ENCODE results near the gene USP2.

The USP2 gene

GRCh38 chr11:119377112-119377901 is 4.2 kb downstream of the USP2 start:
- DNase-seq (ENCODE audit: low read depth in 3 of 3): no peak

DNA sequence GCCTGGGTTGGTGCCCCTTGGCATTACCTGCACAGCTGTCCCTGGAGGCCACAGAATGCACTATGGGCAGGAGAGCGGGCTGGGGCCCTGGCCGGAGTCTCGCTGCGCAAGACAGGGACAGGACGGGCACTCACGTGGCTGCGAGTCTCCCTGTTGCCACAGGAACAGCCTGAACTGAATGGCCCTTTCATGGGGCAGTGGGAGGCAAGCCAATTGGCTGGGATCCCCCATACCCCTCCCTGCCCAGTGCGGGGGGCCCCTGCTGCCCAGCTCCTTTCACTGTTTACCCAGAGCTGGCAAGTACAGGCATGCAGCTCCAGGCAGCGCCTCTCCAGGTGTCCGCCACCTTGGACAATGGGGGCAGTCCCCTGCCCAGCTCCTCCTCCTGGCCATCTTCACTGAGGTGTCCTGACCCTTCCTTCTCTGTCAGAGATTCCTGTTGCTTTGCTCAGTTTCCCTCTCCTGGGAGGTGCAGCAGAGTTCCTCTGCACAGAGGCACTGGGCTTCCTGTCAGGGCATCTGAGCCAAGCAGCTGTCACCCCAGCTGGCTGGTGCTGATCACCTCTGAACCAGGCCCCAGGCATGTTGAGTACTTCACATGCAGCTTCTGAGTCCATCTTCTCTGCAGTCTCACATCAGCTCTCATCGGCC is 5.2 kb downstream of the USP2 start:
- no peak for DNase-seq (ENCODE audit: low read depth in 3 of 3)

DNA sequence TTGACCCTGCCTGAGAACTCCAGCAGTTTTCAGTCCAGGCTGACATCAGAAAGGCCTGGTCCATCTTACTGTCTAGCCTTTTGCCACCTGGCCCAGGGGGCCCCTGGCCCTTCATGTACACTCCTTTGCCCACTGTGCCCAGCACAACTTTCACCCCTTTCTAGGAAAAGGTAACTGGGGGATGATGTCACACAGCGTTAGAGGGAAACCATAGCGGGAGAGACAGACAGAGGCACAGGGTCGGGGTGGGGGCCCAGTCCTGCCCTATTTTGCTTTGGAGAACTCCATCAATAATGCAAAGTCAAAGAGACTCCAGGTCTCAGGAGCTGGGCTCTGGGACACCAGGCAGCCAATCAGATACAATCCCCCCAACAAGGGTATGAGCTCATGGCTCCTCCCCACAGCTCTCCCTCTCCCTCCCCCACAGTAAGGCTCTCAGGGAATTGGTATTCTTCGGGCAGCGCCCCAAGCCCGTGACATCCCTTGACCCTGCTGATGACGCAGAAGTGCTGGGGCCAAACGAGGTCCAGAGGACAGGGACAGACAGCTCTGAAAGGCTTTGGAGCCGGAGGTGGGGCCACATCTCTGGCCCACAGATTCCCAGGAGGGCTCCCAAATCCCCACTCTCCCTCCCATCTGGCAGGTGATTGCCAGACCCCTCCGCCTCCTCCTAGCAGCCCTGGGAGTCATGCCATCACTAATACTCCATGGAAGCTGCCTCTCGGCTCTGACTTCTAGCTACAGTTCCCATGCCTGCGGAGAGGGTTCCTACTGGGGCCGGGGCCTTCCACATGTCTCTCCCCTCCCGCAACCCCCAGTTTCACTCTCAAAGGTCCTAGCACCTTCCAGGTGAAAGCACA is 5.9 kb downstream of the USP2 start:
- no peak for DNase-seq (ENCODE audit: low read depth in 3 of 3)

DNA sequence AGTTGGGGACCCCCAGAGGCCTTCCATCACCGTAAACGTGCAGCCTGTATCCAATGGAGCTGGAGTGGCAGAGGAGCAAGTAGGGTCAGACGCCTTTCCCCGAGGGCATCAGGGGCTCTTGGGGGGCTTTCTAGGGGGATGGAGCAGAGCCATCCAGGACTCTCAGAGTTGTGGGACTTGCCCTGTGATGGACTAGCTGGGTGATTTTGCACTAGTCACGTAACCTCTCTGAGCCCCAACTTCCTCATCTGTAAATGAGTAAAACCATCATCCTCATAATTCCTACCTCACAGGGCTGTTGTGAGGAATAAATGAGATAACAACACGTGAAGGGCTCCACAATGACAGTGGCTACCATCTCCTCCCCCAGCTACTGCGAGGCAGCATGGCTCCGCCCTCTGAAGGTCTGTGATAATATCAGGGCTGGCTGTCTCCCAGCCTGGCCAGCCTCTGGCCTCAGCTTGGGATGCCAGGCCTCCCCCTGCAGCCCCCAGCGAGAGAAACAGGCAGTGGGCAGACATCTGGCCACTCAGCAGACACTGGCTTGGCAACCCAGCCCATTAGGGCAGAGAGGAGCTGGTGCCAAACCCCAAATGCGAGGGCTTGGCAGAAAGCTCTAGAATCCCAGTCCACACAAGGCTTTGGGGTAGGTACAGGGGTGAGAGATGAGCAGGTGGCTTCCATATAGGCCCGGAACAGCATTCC is 6.7 kb downstream of the USP2 start:
- DNase-seq (ENCODE audit: low read depth in 3 of 3): no peak

GRCh38 chr11:119373921-119374631 is 7.4 kb downstream of the USP2 start:
- DNase-seq (ENCODE audit: low read depth in 3 of 3): peak in 1 of 3 donors; percentile 28

DNA sequence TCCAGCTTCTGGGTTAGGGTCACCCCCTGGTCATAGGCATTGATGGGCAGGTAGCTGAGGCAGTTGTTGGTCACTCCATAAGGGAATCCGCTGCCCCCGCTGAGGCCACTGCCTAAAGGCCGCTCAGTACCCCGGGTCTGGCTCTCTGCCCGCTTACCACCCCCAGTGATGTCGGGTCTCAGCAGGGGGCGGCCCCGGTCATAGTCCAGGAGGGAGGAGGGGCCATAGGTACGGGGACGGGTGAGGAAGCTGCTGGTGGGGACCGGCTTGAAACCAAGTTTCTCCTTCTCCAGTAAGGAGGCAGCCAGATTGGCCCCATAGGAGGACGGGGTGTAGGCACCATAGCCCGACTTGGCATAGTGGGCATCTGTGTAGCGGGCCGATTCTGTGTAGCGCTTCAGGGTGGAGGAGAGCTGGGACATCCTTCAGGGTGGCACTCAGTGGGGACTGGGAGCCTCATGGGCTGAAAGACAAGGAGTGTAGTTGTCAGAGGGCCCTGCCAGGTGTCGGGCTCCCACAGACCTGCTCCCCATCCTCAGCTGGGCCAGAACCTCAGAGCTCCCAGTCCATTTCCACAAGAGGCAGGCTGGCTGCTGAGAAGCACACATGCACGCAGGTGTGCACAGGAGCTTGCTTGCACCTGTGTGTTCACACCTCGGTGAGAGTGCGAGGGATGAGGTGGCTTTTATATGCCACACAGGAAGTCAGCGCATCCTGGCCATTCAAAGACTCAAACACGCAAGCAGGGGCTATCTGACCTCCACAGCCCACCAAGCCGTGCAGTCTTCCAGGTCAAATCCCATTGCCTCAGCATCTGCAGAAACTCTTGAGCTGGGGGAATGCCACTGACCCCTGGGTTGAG is 8.2 kb downstream of the USP2 start:
- no peak for DNase-seq (ENCODE audit: low read depth in 3 of 3)

- DNase-seq (ENCODE audit: low read depth in 3 of 3): no peak
These were observed 9.0 kb downstream of the USP2 start for GRCh38 chr11:119372260-119373058.

- DNase-seq (ENCODE audit: low read depth in 3 of 3): no peak
These were observed 9.7 kb downstream of the USP2 start for GRCh38 chr11:119371778-119372182.

DNA sequence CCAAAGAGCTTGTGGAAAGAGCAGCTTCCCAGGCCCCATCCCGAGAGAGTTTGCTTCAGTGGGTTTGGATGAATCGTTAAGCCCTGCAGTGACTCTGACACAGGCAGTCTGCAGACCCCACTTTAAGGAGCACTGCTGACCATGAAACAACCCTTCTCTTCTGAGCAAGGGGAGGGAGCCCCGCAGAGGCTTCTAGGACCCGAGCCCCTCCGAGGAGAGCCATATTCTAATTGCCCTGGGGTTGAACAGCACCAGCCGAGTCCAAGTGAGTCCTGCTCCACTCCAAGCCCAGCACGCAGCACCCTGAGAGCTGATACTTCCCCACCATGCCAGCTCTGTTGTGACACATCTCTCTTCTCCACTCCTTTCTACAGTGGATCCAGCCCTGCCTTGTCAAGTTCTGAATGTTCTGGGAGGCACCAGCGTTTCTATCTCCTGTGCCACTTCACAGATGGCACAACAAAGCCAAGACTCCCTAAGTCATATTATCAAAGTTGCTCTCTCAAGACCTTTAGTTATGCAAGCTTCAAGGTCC is 10.4 kb downstream of the USP2 start:
- DNase-seq (ENCODE audit: low read depth in 3 of 3): no peak

- DNase-seq (ENCODE audit: low read depth in 3 of 3): no peak
These were observed 10.9 kb downstream of the USP2 start for GRCh38 chr11:119370486-119371046.

DNA sequence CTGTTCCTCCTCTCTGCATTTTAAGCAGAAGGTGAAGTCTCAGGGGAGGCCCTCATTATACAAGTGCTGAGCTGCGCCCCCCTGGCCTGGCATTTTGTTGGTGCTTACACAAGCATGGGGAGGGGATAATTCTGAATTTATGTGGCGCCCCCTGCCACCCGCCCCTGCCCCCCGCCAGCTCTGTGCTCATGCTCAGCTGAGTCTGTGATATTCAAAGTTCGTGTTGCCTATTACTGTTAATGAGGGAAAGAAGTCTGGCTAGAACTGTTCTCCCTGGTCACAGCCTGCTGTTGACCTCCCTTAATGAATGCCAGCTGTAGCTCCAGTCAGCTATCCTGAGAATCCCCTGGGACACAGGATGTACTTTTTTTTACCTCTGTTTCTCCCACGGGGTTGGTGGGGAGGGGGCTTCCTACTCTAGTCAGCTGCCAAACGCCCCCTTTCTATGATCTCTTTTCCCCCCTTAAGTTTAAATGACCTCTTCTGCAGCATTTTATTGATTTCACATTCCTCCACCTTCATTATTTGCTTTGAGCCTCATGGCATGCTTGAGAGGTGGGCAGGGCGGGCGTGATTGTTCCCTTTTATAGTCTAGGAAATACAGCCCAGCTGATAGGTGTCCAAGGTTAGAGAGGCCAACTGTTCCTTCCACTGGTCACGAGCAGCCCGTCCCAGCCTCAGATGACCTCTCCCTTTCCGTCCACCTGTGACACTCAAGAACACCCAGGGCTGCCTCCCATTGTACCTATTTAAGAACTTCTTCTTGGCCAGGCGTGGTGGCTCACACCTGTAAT is 12.2 kb downstream of the USP2 start:
- DNase-seq (ENCODE audit: low read depth in 3 of 3): no peak

GRCh38 chr11:119368121-119369034 is 13.1 kb downstream of the USP2 start:
- DNase-seq (ENCODE audit: low read depth in 3 of 3): no peak

GRCh38 chr11:119367661-119368120 is 13.8 kb downstream of the USP2 start:
- no peak for DNase-seq (ENCODE audit: low read depth in 3 of 3)

DNA sequence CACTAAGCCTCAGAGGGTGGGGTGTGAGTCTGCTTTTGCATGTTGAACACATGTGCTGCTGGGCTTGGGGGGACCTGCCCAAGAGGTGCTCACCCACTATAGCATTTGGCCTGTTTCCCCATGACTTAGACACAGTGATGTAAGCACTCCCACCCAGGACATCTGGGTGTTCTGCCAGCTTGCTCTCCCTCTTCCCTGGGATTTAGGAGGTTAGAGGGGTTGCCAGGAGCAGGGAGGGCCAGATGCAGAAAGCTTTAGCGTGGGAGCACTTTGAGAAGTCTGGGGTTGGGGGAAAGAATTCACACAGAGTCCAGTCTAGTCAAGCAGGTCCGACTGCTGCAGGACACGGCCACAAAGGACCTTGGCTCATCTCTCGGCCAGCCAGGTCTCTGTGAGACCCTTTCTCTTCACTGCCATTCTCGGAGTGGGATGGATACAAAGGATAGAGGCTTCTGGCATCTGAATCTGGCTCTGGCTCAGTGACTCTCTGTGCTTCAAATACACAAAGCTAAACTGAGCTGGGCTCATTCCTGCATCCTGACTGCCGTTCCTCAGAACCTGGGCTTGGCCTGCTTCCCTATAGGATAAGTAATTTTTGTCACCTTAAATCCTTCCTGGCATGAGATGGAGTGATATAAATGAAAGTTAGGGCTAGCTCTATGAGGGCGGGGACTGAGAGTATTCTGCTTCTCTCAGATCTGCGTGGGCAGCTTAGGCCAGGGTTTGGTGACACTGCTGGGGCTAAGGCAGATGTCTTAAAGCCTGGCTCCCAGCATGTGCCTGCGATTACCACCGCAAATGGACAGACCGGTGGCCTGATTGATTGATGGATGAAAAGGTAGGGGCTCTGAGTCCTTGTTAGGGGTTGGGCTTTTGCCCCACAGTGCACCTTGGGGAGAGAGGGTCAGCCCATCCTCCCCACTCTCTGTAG is 14.5 kb downstream of the USP2 start:
- no peak for DNase-seq (ENCODE audit: low read depth in 3 of 3)

GRCh38 chr11:119365071-119365591 is 16.4 kb downstream of the USP2 start:
- no peak for DNase-seq (ENCODE audit: low read depth in 3 of 3)
